Right cardiac atrium (tissue), 5 donors: Measurements from ENCODE around the gene PTPRN2. TPM values are rescaled to one million over a fixed set of nuclear protein-coding genes. Genes with fewer than 3 reads are reported as not detected.
A peak's percentile ranks its signal among the peaks of the same experiment; 100 is the strongest.
"Not testable (repeated sequence)": the region's sequence is repeated elsewhere in the genome, so short reads cannot be mapped to it uniquely, and the experiment has no call there.

Source experiments
- ATAC-seq, 2 donors: fragments of 200-7000 bp; cut with Tn5 transposase; one replicate each; pipeline versions ENCODE4 v1.8.0 to v1.9.1; 2020; ENCODE audit warnings: moderate library complexity in 2 of 2, mild to moderate bottlenecking in 1 of 2
- DNase-seq, 3 donors: peaks; one replicate each; pipeline ENCODE4 v3.0.0-alpha.2; 2020
- H3K27ac ChIP-seq: one replicate; pipeline ENCODE4 v1.5.1; 2013; ENCODE audit warnings: mild to moderate bottlenecking, low read length, control low read depth, moderate library complexity
- H3K27me3 ChIP-seq: one replicate; pipeline ENCODE4 v1.6.1; 2013; ENCODE audit not compliant: control insufficient read depth, insufficient read depth
- H3K4me1 ChIP-seq: one replicate; pipeline ENCODE4 v1.6.1; 2013; ENCODE audit warnings: low read length; ENCODE audit not compliant: control insufficient read depth, insufficient read depth
- H3K4me3 ChIP-seq: one replicate; pipeline ENCODE4 v1.5.1; 2013; ENCODE audit warnings: low read length, control low read depth
- H3K9me3 ChIP-seq: one replicate; pipeline ENCODE4 v1.6.1; 2013; ENCODE audit warnings: low read length; ENCODE audit not compliant: control insufficient read depth
- WGBS: extraction: QIAGEN DNeasy Blood & Tissue Kit; methylation state at CpG from one replicate; pipeline ENCODE4 v1.1.7; 2013; 5-methylcytosine and 5-hydroxymethylcytosine counted together
- intact Hi-C, 4 donors: fragments of 100-400 bp; cut with DNase I; formaldehyde crosslinking; loops; one replicate each; pipeline versions ENCODE4 v1.11.0 to v1.14.0; 2022 to 2023
- polyA plus RNA-seq: library from polyadenylated mRNA; stranded (reverse); fragments of 200-250 nt; gene quantifications from one replicate; pipeline ENCODE4 v1.2.3, GENCODE V29; 2013
- total RNA-seq, 4 donors: library from RNA; stranded (reverse); fragmentation: NEBNext Ultra II Directional; extraction: Animal tissue kit (Norgen Biotek cat#: 25700); gene quantifications; one replicate each; pipeline ENCODE4 v1.2.1, GENCODE V29; 2021
- donor health status: healthy with polysubstance abuse.
- donor health status: DM: no; HTN: yes; CAD: no.
- donor health status: DM: no; HTN: no; CAD: no.
- donor health status: DM: no; HTN: yes; CAD: no; lungs with severe emphysema.
- donor health status: DM: yes; HTN: yes; CAD: no.

The PTPRN2 gene
- total and polyA plus RNA-seq, 5 donors, result 1.5 to 3.9 (median 1.9) TPM

DNA sequence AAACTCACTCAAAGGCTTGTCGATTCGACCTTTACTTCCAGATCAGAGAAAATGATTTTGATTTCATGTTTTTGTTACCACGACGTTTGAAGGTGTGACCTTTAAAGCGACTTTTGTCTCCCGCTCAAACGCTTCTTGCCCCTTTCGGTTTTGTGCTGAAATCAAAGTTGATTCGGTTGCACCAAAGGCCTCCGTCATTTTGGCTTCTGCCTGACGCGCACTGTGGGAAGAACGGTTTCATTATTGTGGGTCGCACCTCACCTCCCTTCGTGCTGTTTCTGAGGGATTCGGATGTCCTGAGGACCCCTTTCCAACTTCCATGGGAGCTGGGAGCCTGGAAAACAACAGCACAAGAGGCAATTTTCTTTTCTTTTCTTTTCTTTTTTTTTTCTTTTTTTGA lies 1073.9 kb downstream of the PTPRN2 start:
- H3K27me3 ChIP-seq, result no peaks in the 10 kb centered on the region
- 88% methylated on average over 16 of the region's 16 CpGs for WGBS
- intact Hi-C loops, result no loop called here
- no peak for ATAC-seq
- no peak overlapping the region for H3K27ac ChIP-seq
- H3K9me3 ChIP-seq, result no peaks in the 10 kb centered on the region
- no peak for DNase-seq
- no peaks in the 10 kb centered on the region for H3K4me1 ChIP-seq
- no peak overlapping the region for H3K4me3 ChIP-seq

DNA sequence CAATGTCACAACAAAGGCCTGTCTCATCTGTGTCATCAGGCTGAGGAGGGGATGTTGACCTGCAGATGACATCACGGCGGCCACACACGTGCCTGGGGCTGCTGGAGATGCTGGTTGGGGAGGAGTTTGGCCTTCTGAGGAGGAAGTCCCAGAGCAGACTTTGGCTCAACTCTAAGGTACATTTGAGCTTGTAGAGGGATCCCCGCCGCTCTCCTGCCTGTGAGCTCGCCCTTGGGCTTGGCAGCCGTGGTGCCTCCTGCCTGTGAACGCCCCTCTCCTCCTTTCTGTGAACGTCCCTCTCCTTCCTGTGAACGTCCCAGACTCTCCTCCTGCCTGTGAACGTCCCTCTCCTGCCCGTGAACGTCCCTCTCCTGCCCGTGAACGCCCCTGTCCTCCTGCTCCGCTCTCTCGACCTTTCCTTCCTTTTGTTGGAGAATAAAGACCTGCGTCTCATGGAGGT lies 1074.4 kb downstream of the PTPRN2 start:
- WGBS, result 68% methylated on average over 18 of the region's 18 CpGs
- Histone ChIP-seq H3K27me3 (no peaks in the 10 kb centered on the region), H3K27ac (no peak overlapping the region), H3K4me1 (no peaks in the 10 kb centered on the region), H3K9me3 (no peaks in the 10 kb centered on the region), H3K4me3 (no peak overlapping the region)
- DNase-seq, result no peak
- intact Hi-C loops, result no loop called here
- ATAC-seq, result no peak

GRCh38 chr7:157509226-157509625 lies 1078.4 kb downstream of the PTPRN2 start:
- WGBS, result 75% methylated on average over 2 of the region's 2 CpGs
- H3K27me3 ChIP-seq, result no peaks in the 10 kb centered on the region
- ATAC-seq (no peak), DNase-seq (no peak)
- no peak overlapping the region for H3K4me3 ChIP-seq
- H3K9me3 ChIP-seq, result no peaks in the 10 kb centered on the region
- no peak overlapping the region for H3K27ac ChIP-seq
- H3K4me1 ChIP-seq, result no peaks in the 10 kb centered on the region
- intact Hi-C loops, result no loop called here

- intact Hi-C loops, result no loop called here
- Histone ChIP-seq H3K27ac (no peak overlapping the region), H3K4me1 (no peaks in the 10 kb centered on the region), H3K27me3 (no peaks in the 10 kb centered on the region), H3K4me3 (no peak overlapping the region), H3K9me3 (no peaks in the 10 kb centered on the region)
- no peak for DNase-seq
- WGBS, result 82% methylated on average over 11 of the region's 11 CpGs
- ATAC-seq, result no peak
These were observed 1079.1 kb downstream of the PTPRN2 start for GRCh38 chr7:157508477-157508881.

DNA sequence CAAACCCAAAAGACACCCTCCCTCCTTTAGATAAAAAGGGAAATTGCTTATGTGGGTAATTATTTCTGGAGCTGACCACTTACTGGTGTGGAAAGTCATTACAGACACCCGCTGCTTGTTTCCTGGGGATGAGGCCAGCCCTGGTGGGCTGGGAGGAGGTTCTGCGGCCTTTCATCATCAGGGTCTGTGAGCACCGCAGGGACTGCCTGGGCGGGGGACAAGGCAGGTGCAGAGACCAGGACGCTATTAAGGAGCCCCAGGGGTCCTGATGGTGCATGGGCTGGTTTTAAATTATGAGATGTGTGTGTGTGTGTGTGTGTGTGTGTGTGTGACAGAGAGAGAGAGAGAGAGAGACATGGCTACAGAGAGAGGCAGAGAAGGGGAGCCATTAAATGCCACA lies 1079.6 kb downstream of the PTPRN2 start:
- no peak for ATAC-seq
- no peaks in the 10 kb centered on the region for H3K9me3 ChIP-seq
- no peak overlapping the region for H3K27ac ChIP-seq
- H3K4me3 ChIP-seq, result no peak overlapping the region
- no peaks in the 10 kb centered on the region for H3K4me1 ChIP-seq
- intact Hi-C loops, result no loop called here
- WGBS, result 64% methylated on average over 5 of the region's 5 CpGs
- no peak for DNase-seq
- H3K27me3 ChIP-seq, result no peaks in the 10 kb centered on the region

GRCh38 chr7:157506268-157506667 lies 1081.4 kb downstream of the PTPRN2 start:
- no peak for ATAC-seq
- no peak overlapping the region for H3K4me3 ChIP-seq
- H3K27ac ChIP-seq, result no peak overlapping the region
- H3K27me3 ChIP-seq, result no peaks in the 10 kb centered on the region
- H3K9me3 ChIP-seq, result no peaks in the 10 kb centered on the region
- WGBS, result 86% methylated on average over 6 of the region's 6 CpGs
- no peak for DNase-seq
- no peaks in the 10 kb centered on the region for H3K4me1 ChIP-seq
- intact Hi-C loops, result no loop called here

GRCh38 chr7:157505646-157506045 lies 1082.0 kb downstream of the PTPRN2 start:
- no peak for ATAC-seq
- Histone ChIP-seq H3K9me3 (no peaks in the 10 kb centered on the region), H3K4me1 (no peaks in the 10 kb centered on the region), H3K27ac (no peak overlapping the region), H3K4me3 (no peak overlapping the region), H3K27me3 (no peaks in the 10 kb centered on the region)
- intact Hi-C loops, result no loop called here
- no peak for DNase-seq
- WGBS, result 87% methylated on average over 1 of the region's 1 CpG

DNA sequence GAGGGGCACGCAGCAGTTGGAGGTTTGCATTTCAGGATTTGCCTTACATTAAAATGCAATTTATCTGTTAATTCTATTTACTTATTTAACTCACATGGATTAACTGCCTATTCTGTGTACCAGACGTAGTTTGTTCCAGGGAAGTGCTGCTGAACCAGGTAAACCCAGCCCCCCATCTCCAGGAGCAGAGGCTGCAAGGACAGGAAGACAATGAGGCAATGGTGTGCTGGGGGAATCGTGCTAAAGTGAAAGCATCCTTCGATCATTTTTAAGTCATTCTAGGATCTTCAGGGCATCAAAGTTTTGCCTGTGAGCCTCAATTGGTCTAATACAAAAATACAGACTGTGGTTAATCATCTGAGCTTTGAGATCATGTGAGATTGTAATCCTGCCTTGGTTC lies 1084.4 kb downstream of the PTPRN2 start:
- intact Hi-C loops, result no loop called here
- H3K9me3 ChIP-seq, result no peaks in the 10 kb centered on the region
- DNase-seq, result no peak
- peak overlapping the region; percentile 1 for H3K4me3 ChIP-seq
- 65% methylated on average over 4 of the region's 4 CpGs for WGBS
- ATAC-seq, result no peak
- H3K27ac ChIP-seq, result no peak overlapping the region
- H3K27me3 ChIP-seq, result no peaks in the 10 kb centered on the region
- no peaks in the 10 kb centered on the region for H3K4me1 ChIP-seq

DNA sequence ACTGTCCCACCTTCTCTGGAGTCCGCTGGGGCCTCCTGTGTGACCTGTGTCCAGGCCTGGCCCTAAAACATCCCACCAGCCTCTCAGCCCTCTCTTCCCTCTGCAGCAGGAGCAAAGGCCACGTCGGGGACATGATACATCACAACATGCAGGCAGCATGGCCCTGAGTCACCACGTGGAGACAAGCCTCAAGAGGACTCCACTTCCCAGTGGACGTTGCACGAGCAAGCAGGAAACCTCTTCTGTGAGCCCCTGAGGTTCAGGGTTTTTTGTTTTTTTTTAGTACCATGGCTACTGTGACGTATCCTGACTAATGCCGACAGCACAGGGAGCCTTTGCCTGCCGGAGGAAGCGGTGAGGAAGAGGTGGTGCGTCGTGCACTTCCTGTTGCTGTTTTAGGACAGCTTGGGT lies 1084.9 kb downstream of the PTPRN2 start:
- intact Hi-C loops, result no loop called here

GRCh38 chr7:157501581-157501980 lies 1086.0 kb downstream of the PTPRN2 start:
- ATAC-seq, result no peak
- no peak for DNase-seq
- Histone ChIP-seq H3K4me3 (no peak overlapping the region), H3K27ac (no peak overlapping the region), H3K27me3 (no peaks in the 10 kb centered on the region), H3K9me3 (no peaks in the 10 kb centered on the region), H3K4me1 (no peaks in the 10 kb centered on the region)
- intact Hi-C loops, result no loop called here
- 89% methylated on average over 22 of the region's 22 CpGs for WGBS

More for the DNA sequence above, 1084.9 kb downstream of the PTPRN2 start:
- H3K4me1 ChIP-seq, result no peaks in the 10 kb centered on the region
- 44% methylated on average over 12 of the region's 12 CpGs for WGBS
- no peak overlapping the region for H3K27ac ChIP-seq
- no peaks in the 10 kb centered on the region for H3K27me3 ChIP-seq
- H3K9me3 ChIP-seq, result no peaks in the 10 kb centered on the region
- peak in 1 of 3 donors; percentile 40 for DNase-seq
- peak; percentile 60 to 92 for ATAC-seq
- no peak overlapping the region for H3K4me3 ChIP-seq

DNA sequence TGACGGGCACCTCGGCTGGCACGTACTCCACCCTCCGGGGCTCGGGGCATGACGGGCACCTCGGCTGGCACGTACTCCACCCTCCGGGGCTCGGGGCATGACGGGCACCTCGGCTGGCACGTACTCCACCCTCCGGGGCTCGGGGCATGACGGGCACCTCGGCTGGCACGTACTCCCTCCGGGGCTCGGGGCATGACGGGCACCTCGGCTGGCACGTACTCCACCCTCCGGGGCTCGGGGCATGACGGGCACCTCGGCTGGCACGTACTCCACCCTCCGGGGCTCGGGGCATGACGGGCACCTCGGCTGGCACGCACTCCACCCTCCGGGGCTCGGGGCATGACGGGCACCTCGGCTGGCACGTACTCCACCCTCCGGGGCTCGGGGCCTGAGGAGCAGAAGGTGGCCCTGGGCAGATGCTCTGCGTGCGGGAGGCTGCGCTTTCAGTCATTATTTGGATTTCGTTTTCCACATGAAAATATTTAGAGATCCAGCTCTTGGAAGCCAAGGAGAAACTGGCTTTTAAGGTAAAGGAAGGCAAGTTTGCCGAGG lies 1086.6 kb downstream of the PTPRN2 start:
- H3K27me3 ChIP-seq, ATAC-seq, H3K9me3 ChIP-seq, H3K27ac ChIP-seq, intact Hi-C loops, DNase-seq, H3K4me3 ChIP-seq, H3K4me1 ChIP-seq: not testable (repeated sequence)
- WGBS, result 95% methylated on average over 38 of the region's 45 CpGs
